SK-N-SH (cell line): ENCODE data around the gene ZNF689. TPM values are rescaled to one million over a fixed set of nuclear protein-coding genes. Genes with fewer than 3 reads are reported as not detected.
A peak's percentile ranks its signal among the peaks of the same experiment; 100 is the strongest.

Source experiments
- CTCF ChIA-PET: fragments of 300-600, 350-600 bp; formaldehyde crosslinking; extraction: SDS; loops from one replicate; lab custom pipeline; 2021; lab: Yijun Ruan, JAX
- POLR2A ChIA-PET: fragments of 350-600 bp; sonication (Branson Sonifier 250); formaldehyde crosslinking; extraction: SDS; loops from one replicate; lab custom pipeline; 2020; ENCODE audit warnings: antibody characterized with exemption, inconsistent platforms; lab: Yijun Ruan, JAX
- DNase-seq: peaks from one replicate; pipeline ENCODE4 v3.0.0; 2012
- H2AFZ ChIP-seq: fragments of 200-600 bp; sonication (generic); 2 replicates; pipeline ENCODE4 v1.8.1; 2016; ENCODE audit warnings: antibody characterized with exemption, mild to moderate bottlenecking, low read depth
- H3F3A ChIP-seq: fragments of 200-600 bp; sonication (generic); replicated peaks from 2 replicates; pipeline ENCODE3; 2016; ENCODE audit warnings: antibody characterized with exemption, mild to moderate bottlenecking; ENCODE audit not compliant: insufficient read depth
- H3K27ac ChIP-seq, 2 experiments: fragments of 200-500 bp in 1 of 2; fragments of 200-600 bp in 1 of 2; sonication (Bioruptor generic) in 1 of 2; sonication (generic), shearing (Covaris generic) in 1 of 2; 2 replicates each; pipeline versions ENCODE4 v1.5.1 to v1.6.1; 2014 to 2016; ENCODE audit warnings: low read depth in 2 of 2, inconsistent platforms in 1 of 2, low read length in 1 of 2, mild to moderate bottlenecking in 1 of 2, mixed read lengths in 1 of 2
- H3K27me3 ChIP-seq: fragments of 200-600 bp; sonication (generic), shearing (Covaris generic); 2 replicates; pipeline ENCODE4 v1.6.1; 2016; ENCODE audit warnings: mixed run types; ENCODE audit not compliant: insufficient read depth
- H3K36me3 ChIP-seq, 2 experiments: fragments of 200-500 bp in 1 of 2; fragments of 200-600 bp in 1 of 2; sonication (Bioruptor generic) in 1 of 2; sonication (generic) in 1 of 2; replicated peaks in 1 of 2; 2 replicates each; pipeline versions ENCODE3 to v1.5.1; 2014 to 2016; ENCODE audit warnings: low read length in 1 of 2, mild to moderate bottlenecking in 1 of 2; ENCODE audit not compliant: insufficient read depth in 2 of 2, control insufficient read depth in 1 of 2
- H3K4me1 ChIP-seq, 2 experiments: fragments of 200-500 bp in 1 of 2; fragments of 200-600 bp in 1 of 2; sonication (Bioruptor generic) in 1 of 2; sonication (generic), shearing (Covaris generic) in 1 of 2; 2 replicates each; pipeline versions ENCODE4 v1.5.1 to v1.6.1; 2014 to 2016; ENCODE audit warnings: low read depth in 1 of 2, low read length in 1 of 2, mixed run types in 1 of 2; ENCODE audit not compliant: insufficient read depth in 2 of 2, control insufficient read depth in 1 of 2
- H3K4me2 ChIP-seq: fragments of 200-600 bp; sonication (generic), shearing (Covaris generic); 2 replicates; pipeline ENCODE4 v1.6.1; 2017; ENCODE audit warnings: mixed run types
- H3K4me3 ChIP-seq, 2 experiments: fragments of 200-500 bp in 1 of 2; fragments of 200-600 bp in 1 of 2; sonication (Bioruptor generic) in 1 of 2; sonication (generic), shearing (Covaris generic) in 1 of 2; 2 replicates each; pipeline versions ENCODE4 v1.5.1 to v1.8.1; 2014 to 2016; ENCODE audit warnings: low read depth in 2 of 2, inconsistent platforms in 1 of 2, low read length in 1 of 2, mild to moderate bottlenecking in 1 of 2, mixed read lengths in 1 of 2, moderate library complexity in 1 of 2
- H3K79me2 ChIP-seq: fragments of 200-600 bp; sonication (generic); 2 replicates; pipeline ENCODE4 v1.8.1; 2017; ENCODE audit warnings: mild to moderate bottlenecking; ENCODE audit not compliant: insufficient read depth
- H3K9ac ChIP-seq: fragments of 200-600 bp; sonication (generic); 2 replicates; pipeline ENCODE4 v1.6.1; 2017; ENCODE audit warnings: mixed run types
- H3K9me2 ChIP-seq: fragments of 200-600 bp; sonication (generic); 2 replicates; pipeline ENCODE4 v1.6.1; 2017; ENCODE audit warnings: mixed run types
- H3K9me3 ChIP-seq: fragments of 200-600 bp; sonication (generic); 2 replicates; pipeline ENCODE4 v1.6.1; 2017; ENCODE audit warnings: mixed run types, mild to moderate bottlenecking, moderate library complexity
- H4K20me1 ChIP-seq: fragments of 200-600 bp; sonication (generic); 2 replicates; pipeline ENCODE4 v1.6.1; 2017; ENCODE audit warnings: mild to moderate bottlenecking, mixed run types; ENCODE audit not compliant: insufficient read depth
- FOSL2 ChIP-seq: IDR thresholded peaks from 2 replicates; pipeline ENCODE4 v1.4.0; 2012; ENCODE audit warnings: low read depth, mild to moderate bottlenecking, moderate library complexity, borderline replicate concordance
- GABPA ChIP-seq: IDR thresholded peaks from 2 replicates; pipeline ENCODE4 v1.4.0; 2012; ENCODE audit warnings: low read depth, mild to moderate bottlenecking
- GATA2 ChIP-seq: sonication (generic); formaldehyde crosslinking; IDR thresholded peaks from 2 replicates; pipeline ENCODE4 v1.5.0; 2020; ENCODE audit warnings: mild to moderate bottlenecking, missing genetic modification reagents
- NRF1 ChIP-seq: IDR thresholded peaks from 2 replicates; pipeline ENCODE4 v1.6.1; 2012; ENCODE audit warnings: low read depth, mild to moderate bottlenecking, low read length
- RAD21 ChIP-seq: IDR thresholded peaks from 2 replicates; pipeline ENCODE4 v1.6.1; 2012; ENCODE audit warnings: mild to moderate bottlenecking, low read length
- TAF1 ChIP-seq: IDR thresholded peaks from 2 replicates; pipeline ENCODE4 v1.6.1; 2012; ENCODE audit warnings: low read depth, mild to moderate bottlenecking, low read length, moderate library complexity, borderline replicate concordance
- WGBS: methylation state at CpG from one replicate; pipeline ENCODE4 v1.1.6; 2017; ENCODE audit warnings: low lambda C conversion rate; 5-methylcytosine and 5-hydroxymethylcytosine counted together
- polyA plus RNA-seq, 3 experiments: library from polyadenylated mRNA; depleted of rRNA; stranded (reverse); fragments of >200 nt; gene quantifications; 2 replicates each; pipeline ENCODE4 v1.2.3, GENCODE V29; 2012
- TF ChIP-seq, protein P1 (sequence below): fragments of 200-600 bp; sonication (generic); IDR thresholded peaks from 2 replicates; pipeline ENCODE4 v1.6.1; 2017; ENCODE audit warnings: antibody characterized with exemption, mild to moderate bottlenecking, moderate library complexity
- TF ChIP-seq, protein P2 (sequence below): IDR thresholded peaks from 2 replicates; pipeline ENCODE4 v1.6.1; 2012; ENCODE audit warnings: mild to moderate bottlenecking, low read depth, low read length, moderate library complexity
- TF ChIP-seq, protein P3 (sequence below): fragments of 150-350 bp; IDR thresholded peaks from 2 replicates; pipeline ENCODE4 v1.6.1; 2017; ENCODE audit warnings: antibody characterized with exemption, low read length, low read depth, borderline replicate concordance

The ZNF689 gene
- polyA plus RNA-seq, 1 of the 3 experiments (the other 2 are of a cell fraction) = 2.9 TPM

DNA sequence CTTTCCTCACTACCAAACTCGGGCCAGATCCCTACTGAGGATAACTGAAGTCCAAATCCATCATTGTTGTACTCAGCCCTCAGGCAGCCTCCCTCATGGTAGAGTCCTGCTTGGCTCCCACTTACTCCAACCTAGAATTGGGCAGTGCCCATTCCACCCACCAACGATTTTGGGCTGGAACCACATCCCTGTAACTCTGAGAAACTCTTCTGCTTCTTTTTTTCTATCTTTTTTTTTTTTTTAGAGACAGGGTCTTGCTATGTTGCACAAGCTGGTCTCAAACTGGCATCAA lies 41.8 kb upstream of the ZNF689 start:
- Histone ChIP-seq H3K9me3 (no peaks in the 10 kb centered on the region), H3K27me3 (no peaks in the 10 kb centered on the region), H3K4me2 (peak overlapping the region; percentile 99), H3K9ac (peak overlapping the region; percentile 95), H3K9me2 (no peaks in the 10 kb centered on the region), H3K4me1 (peaks cover 7 to 19% of the 10 kb centered on the region in 2 experiments), H3F3A (peaks cover 14% of the 10 kb centered on the region), H4K20me1 (no peaks in the 10 kb centered on the region), H3K4me3 (peak overlapping the region; percentile 91 to 99), H3K36me3 (peaks cover 18 to 25% of the 10 kb centered on the region in 2 experiments), H2AFZ (no peak overlapping the region), H3K79me2 (peaks cover 22% of the 10 kb centered on the region), H3K27ac (peak overlapping the region; percentile 29 to 95; a peak in 3 of 4 replicates)
- ChIA-PET CTCF (interaction anchor here (0.8 to 1.6 kb wide), 2 partner anchors 13 to 42 kb away, joined by 3 to 5 read pairs; no protein-coding TSS in a partner anchor), POLR2A (no interaction called here)
- no peak for DNase-seq
- no peak for TF ChIP-seq GATA2 (CRISPR knock-in tag)
- TF ChIP-seq, protein P1, sequence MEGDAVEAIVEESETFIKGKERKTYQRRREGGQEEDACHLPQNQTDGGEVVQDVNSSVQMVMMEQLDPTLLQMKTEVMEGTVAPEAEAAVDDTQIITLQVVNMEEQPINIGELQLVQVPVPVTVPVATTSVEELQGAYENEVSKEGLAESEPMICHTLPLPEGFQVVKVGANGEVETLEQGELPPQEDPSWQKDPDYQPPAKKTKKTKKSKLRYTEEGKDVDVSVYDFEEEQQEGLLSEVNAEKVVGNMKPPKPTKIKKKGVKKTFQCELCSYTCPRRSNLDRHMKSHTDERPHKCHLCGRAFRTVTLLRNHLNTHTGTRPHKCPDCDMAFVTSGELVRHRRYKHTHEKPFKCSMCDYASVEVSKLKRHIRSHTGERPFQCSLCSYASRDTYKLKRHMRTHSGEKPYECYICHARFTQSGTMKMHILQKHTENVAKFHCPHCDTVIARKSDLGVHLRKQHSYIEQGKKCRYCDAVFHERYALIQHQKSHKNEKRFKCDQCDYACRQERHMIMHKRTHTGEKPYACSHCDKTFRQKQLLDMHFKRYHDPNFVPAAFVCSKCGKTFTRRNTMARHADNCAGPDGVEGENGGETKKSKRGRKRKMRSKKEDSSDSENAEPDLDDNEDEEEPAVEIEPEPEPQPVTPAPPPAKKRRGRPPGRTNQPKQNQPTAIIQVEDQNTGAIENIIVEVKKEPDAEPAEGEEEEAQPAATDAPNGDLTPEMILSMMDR = no peak
- 2% methylated on average over 2 of the region's 2 CpGs for WGBS

DNA sequence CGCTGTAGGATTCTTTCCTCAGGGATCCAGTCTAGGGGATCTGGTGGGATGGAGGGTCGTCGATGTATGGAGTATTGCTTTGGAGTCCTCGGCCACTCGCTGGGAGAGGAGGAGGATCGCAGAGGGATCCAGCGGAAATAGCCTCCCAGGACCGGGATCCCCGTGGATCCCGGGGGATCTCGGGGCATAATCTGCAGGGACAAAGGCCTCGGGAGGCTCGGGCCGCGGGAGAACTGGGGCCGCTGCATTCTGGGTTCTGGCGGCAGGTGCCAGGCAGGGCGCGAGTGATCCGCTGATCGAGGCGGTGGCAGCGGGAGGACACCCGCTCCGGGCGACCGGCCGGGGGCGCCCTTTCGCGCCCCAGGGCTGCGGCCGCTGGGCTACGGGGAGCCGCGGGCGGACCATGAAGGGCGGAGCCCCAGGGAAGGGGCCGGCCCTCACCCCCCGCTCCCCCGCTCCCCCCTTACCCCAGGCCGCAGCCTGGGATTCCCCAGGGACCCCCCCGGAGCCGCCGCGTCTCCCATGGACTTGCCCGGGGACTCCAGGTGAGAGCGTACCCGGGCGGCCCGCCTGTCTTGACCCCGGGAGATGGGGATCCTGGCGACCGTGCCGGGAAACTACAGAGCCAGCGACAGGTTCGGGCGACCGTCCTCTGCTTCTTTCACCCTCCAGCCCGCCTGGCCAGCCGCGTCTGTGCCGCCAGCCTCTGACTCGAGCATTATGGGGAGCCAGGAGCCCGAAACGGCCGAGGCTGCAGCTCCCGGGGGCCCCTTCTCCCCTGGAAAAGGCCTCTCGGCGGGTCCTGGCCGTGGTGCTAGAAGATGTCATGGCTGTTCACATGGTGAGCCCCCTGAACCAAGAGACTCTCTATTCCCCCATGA lies 41.2 kb upstream of the ZNF689 start:
- CTCF ChIA-PET = interaction anchor here (0.8 to 1.9 kb wide), 10 partner anchors 8 to 79 kb away, joined by 3 to 12 read pairs (median 4); no protein-coding TSS in a partner anchor
- Histone ChIP-seq H3K79me2 (peaks cover 22% of the 10 kb centered on the region), H3K36me3 (peaks cover 14 to 25% of the 10 kb centered on the region in 2 experiments), H2AFZ (peak overlapping the region; percentile 85), H3K27me3 (no peaks in the 10 kb centered on the region), H3K9me2 (no peaks in the 10 kb centered on the region), H3F3A (peaks cover 9% of the 10 kb centered on the region), H3K4me3 (peak overlapping the region; percentile 91 to 99), H4K20me1 (no peaks in the 10 kb centered on the region)
- under 1% methylated on average over 17 of the region's 71 CpGs for WGBS
- DNase-seq = peak; percentile 88
- TF ChIP-seq NRF1 (no peak), TAF1 (peak; percentile 30; the same call in 1 of the 2 replicates), GABPA (peak; percentile 17; the same call in 1 of the 2 replicates), RAD21 (peak; percentile 30; the same call in 1 of the 2 replicates), FOSL2 (no peak)
- TF ChIP-seq, protein P2, sequence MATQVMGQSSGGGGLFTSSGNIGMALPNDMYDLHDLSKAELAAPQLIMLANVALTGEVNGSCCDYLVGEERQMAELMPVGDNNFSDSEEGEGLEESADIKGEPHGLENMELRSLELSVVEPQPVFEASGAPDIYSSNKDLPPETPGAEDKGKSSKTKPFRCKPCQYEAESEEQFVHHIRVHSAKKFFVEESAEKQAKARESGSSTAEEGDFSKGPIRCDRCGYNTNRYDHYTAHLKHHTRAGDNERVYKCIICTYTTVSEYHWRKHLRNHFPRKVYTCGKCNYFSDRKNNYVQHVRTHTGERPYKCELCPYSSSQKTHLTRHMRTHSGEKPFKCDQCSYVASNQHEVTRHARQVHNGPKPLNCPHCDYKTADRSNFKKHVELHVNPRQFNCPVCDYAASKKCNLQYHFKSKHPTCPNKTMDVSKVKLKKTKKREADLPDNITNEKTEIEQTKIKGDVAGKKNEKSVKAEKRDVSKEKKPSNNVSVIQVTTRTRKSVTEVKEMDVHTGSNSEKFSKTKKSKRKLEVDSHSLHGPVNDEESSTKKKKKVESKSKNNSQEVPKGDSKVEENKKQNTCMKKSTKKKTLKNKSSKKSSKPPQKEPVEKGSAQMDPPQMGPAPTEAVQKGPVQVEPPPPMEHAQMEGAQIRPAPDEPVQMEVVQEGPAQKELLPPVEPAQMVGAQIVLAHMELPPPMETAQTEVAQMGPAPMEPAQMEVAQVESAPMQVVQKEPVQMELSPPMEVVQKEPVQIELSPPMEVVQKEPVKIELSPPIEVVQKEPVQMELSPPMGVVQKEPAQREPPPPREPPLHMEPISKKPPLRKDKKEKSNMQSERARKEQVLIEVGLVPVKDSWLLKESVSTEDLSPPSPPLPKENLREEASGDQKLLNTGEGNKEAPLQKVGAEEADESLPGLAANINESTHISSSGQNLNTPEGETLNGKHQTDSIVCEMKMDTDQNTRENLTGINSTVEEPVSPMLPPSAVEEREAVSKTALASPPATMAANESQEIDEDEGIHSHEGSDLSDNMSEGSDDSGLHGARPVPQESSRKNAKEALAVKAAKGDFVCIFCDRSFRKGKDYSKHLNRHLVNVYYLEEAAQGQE = 0 out of 2 replicates have a peak, but pooled peaks have one; percentile 45
- TF ChIP-seq, protein P1 = peak; percentile 71
- TF ChIP-seq, protein P3, sequence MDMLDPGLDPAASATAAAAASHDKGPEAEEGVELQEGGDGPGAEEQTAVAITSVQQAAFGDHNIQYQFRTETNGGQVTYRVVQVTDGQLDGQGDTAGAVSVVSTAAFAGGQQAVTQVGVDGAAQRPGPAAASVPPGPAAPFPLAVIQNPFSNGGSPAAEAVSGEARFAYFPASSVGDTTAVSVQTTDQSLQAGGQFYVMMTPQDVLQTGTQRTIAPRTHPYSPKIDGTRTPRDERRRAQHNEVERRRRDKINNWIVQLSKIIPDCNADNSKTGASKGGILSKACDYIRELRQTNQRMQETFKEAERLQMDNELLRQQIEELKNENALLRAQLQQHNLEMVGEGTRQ = no peak
- TF ChIP-seq, all 33 proteins: peak for 5
- H3K9me3 ChIP-seq = no peaks in the 10 kb centered on the region
- peak overlapping the region; percentile 95 for H3K9ac ChIP-seq
- POLR2A ChIA-PET = interaction anchor here (0.9 to 1.4 kb wide), 5 partner anchors 7 to 124 kb away, joined by 3 to 6 read pairs (median 4); partner anchors contain the start of genes FBRS and ZNF689
- peak overlapping the region; percentile 88 to 95 for H3K27ac ChIP-seq
- peaks cover 7 to 16% of the 10 kb centered on the region in 2 experiments for H3K4me1 ChIP-seq
- H3K4me2 ChIP-seq = peak overlapping the region; percentile 99
